Endothelial cell of umbilical vein (primary cell): ENCODE data around the gene ZNF320. TPM values are rescaled to one million over a fixed set of nuclear protein-coding genes. Genes with fewer than 3 reads are reported as not detected.

Experiments
- BruUV-seq: library from RNA; stranded (reverse); fragments of 400-500 nt; replicated peaks from 2 replicates; lab custom pipeline; 2021; lab: Mats Ljungman, UMichigan
- CTCF ChIA-PET: fragments of 300-600, 350-600 bp; sonication (Branson Sonifier 250); formaldehyde crosslinking; loops from one replicate; lab custom pipeline; 2021; ENCODE audit warnings: antibody characterized with exemption, inconsistent platforms; lab: Charles Lee
- POLR2A ChIA-PET: fragments of 300-600, 350-600 bp; sonication (Branson Sonifier 250); formaldehyde crosslinking; loops from one replicate; lab custom pipeline; 2021; ENCODE audit warnings: antibody characterized with exemption, inconsistent platforms; lab: Charles Lee
- DNase-seq: peaks from one replicate; pipeline ENCODE4 v3.0.0-alpha.2; 2011; ENCODE audit warnings: low read depth, low spot score
- FAIRE-seq: peaks from 2 replicates; lab custom pipeline; 2011; peaks lifted over from hg19 to GRCh38; lab: Jason Lieb, UNC
- H2AFZ ChIP-seq: 2 replicates; pipeline ENCODE4 v1.6.0; 2012; ENCODE audit warnings: low read depth, low read length, control low read depth, inconsistent platforms
- H3K27ac ChIP-seq: 2 replicates; pipeline ENCODE4 v1.5.1; 2011; ENCODE audit warnings: low read depth, mild to moderate bottlenecking, control low read depth, low read length, moderate library complexity; ENCODE audit not compliant: insufficient read depth
- H3K27me3 ChIP-seq, 2 experiments: 2 replicates each; pipeline versions ENCODE4 v1.6.0 to v1.6.1; 2011; ENCODE audit warnings: low read length in 2 of 2, mixed read lengths in 1 of 2; ENCODE audit not compliant: control insufficient read depth in 2 of 2, insufficient read depth in 2 of 2
- H3K36me3 ChIP-seq, 2 experiments: 2 replicates in 1 of 2; 3 replicates in 1 of 2; pipeline ENCODE4 v1.5.1; 2011; ENCODE audit warnings: low read length in 2 of 2, mild to moderate bottlenecking in 1 of 2, moderate library complexity in 1 of 2; ENCODE audit not compliant: control insufficient read depth in 2 of 2, insufficient read depth in 2 of 2; ENCODE audit errors: extremely low read depth in 1 of 2
- H3K4me1 ChIP-seq: 3 replicates; pipeline ENCODE4 v1.5.1; 2011; ENCODE audit warnings: mild to moderate bottlenecking, low read length; ENCODE audit not compliant: control insufficient read depth, insufficient read depth; ENCODE audit errors: extremely low read depth
- H3K4me2 ChIP-seq: 2 replicates; pipeline ENCODE4 v1.6.1; 2011; ENCODE audit warnings: low read length, control low read depth, mixed read lengths; ENCODE audit not compliant: insufficient read depth
- H3K4me3 ChIP-seq, 3 experiments: fragments of 200-600 bp in 1 of 3; sonication (generic), shearing (Covaris generic) in 1 of 3; replicated peaks in 1 of 3; 2 replicates each; pipeline ENCODE4 v1.5.1; 2011 to 2016; ENCODE audit warnings: control low read depth in 3 of 3, low read length in 3 of 3, mild to moderate bottlenecking in 2 of 3, inconsistent platforms in 1 of 3, low read depth in 1 of 3, moderate library complexity in 1 of 3; ENCODE audit not compliant: insufficient read depth in 1 of 3
- H3K79me2 ChIP-seq: 2 replicates; pipeline ENCODE4 v1.6.0; 2012; ENCODE audit warnings: low read length, inconsistent platforms; ENCODE audit not compliant: control insufficient read depth, insufficient read depth
- H3K9ac ChIP-seq: replicated peaks from 2 replicates; pipeline ENCODE3; 2011; ENCODE audit warnings: low read length, control low read depth; ENCODE audit not compliant: insufficient read depth; ENCODE audit errors: extremely low read depth
- H3K9me1 ChIP-seq: replicated peaks from 3 replicates; pipeline ENCODE4 v1.6.0; 2011; ENCODE audit warnings: mild to moderate bottlenecking, low read length; ENCODE audit not compliant: control insufficient read depth, insufficient read depth; ENCODE audit errors: extremely low read depth
- H3K9me3 ChIP-seq: replicated peaks from 2 replicates; pipeline ENCODE4 v1.5.1; 2012; ENCODE audit warnings: low read length, inconsistent platforms; ENCODE audit not compliant: control insufficient read depth, insufficient read depth
- H4K20me1 ChIP-seq: replicated peaks from 2 replicates; pipeline ENCODE3; 2011; ENCODE audit warnings: mild to moderate bottlenecking, low read length; ENCODE audit not compliant: control insufficient read depth, insufficient read depth; ENCODE audit errors: extremely low read depth
- EZH2 ChIP-seq: IDR thresholded peaks from 2 replicates; pipeline ENCODE4 v1.6.1; 2012; ENCODE audit warnings: borderline replicate concordance, low read depth, mild to moderate bottlenecking, moderate library complexity, low read length, inconsistent platforms; ENCODE audit not compliant: severe bottlenecking
- FOS ChIP-seq: IDR thresholded peaks from 2 replicates; pipeline ENCODE4 v1.6.1; 2011; ENCODE audit warnings: mild to moderate bottlenecking, low read length, moderate library complexity, borderline replicate concordance; ENCODE audit not compliant: insufficient read depth
- GATA2 ChIP-seq: IDR thresholded peaks from 2 replicates; pipeline ENCODE4 v1.7.0; 2011; ENCODE audit warnings: low read depth, mild to moderate bottlenecking, moderate library complexity, mixed read lengths, low read length; ENCODE audit not compliant: insufficient read length, insufficient read depth
- JUN ChIP-seq: IDR thresholded peaks from 2 replicates; pipeline ENCODE4 v1.6.1; 2011; ENCODE audit warnings: borderline replicate concordance, low read depth; ENCODE audit not compliant: insufficient read length, insufficient read depth
- MYC ChIP-seq: IDR thresholded peaks from one replicate; pipeline ENCODE4 v1.6.1; 2011; ENCODE audit warnings: mild to moderate bottlenecking, low read depth, low read length
- POLR2A ChIP-seq: IDR thresholded peaks from 2 replicates; pipeline ENCODE4 v1.6.1; 2012; ENCODE audit warnings: low read depth, mild to moderate bottlenecking, control low read depth, low read length
- POLR2AphosphoS5 ChIP-seq: IDR thresholded peaks from 2 replicates; pipeline ENCODE4 v1.6.1; 2012; ENCODE audit warnings: low read depth, mild to moderate bottlenecking, control low read depth, low read length, moderate library complexity; ENCODE audit not compliant: insufficient read depth
- dilution Hi-C: fragments of 300-500 bp; cut with MboI; formaldehyde crosslinking; loops from one replicate; pipeline ENCODE4 v1.15.0; 2019; ENCODE audit warnings: low sequenced_read_pairs; ENCODE audit not compliant: extremely low pct_ligation_motif_present
- intact Hi-C: fragments of 100-400 bp; cut with micrococcal nuclease; formaldehyde crosslinking; loops from one replicate; pipeline ENCODE4 v1.10.0; 2022
- polyA plus RNA-seq, 4 experiments: library from polyadenylated mRNA; depleted of rRNA in 3 of 4; stranded (reverse) in 3 of 4; unstranded in 1 of 4; fragments of >200 nt; gene quantifications; 2 replicates each; pipeline versions ENCODE4 v1.2.1 to v1.2.3, GENCODE V29; 2011 to 2012; ENCODE audit warnings: missing spikeins in 1 of 4
- total RNA-seq: library from RNA; stranded (reverse); gene quantifications from 2 replicates; pipeline ENCODE4 v1.2.3, GENCODE V29; 2021
- TF ChIP-seq, protein P1 (sequence below): IDR thresholded peaks from 2 replicates; pipeline ENCODE4 v1.6.1; 2011; ENCODE audit not compliant: insufficient read depth, insufficient read length
- TF ChIP-seq, protein P2 (sequence below), 2 donors: IDR thresholded peaks; 1 replicate in 1 of 2; 2 replicates in 1 of 2; pipeline ENCODE4 v1.5.1; 2011; ENCODE audit warnings: low read length in 2 of 2, mild to moderate bottlenecking in 2 of 2, moderate library complexity in 2 of 2, control low read depth in 1 of 2, inconsistent platforms in 1 of 2, low read depth in 1 of 2; ENCODE audit not compliant: insufficient read depth in 1 of 2; ENCODE audit errors: extremely low read depth in 1 of 2

Gene ZNF320
- total and polyA plus RNA-seq, 2 donors (not counting 3 experiments of a cell fraction or from before 2014, with no cell fraction given) = 7.6 to 11.1 TPM

DNA sequence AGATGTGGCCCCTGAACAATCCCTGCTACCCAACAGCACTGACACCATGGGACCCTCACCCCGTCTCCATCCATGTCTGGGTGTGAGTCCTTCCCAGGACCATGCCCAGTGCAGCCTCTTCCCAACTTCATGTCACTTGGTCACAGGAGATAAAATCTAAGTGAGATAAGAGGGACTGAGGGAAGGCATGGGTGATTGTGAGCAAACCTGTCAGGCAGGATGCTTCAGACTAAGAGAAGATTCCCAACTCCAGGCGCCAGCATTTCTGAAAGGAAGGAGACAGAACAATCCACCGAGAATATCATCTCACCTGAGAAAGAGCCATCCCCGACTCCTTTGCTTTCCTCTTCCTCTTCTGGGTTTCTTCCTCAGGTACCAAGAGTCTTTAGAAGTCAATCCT is 7.5 kb downstream of the ZNF320 start:
- Histone ChIP-seq H4K20me1 (no peaks in the 10 kb centered on the region), H2AFZ (no peak overlapping the region), H3K4me3 (no peak overlapping the region), H3K9me1 (no peaks in the 10 kb centered on the region), H3K9ac (no peak overlapping the region), H3K4me2 (no peak overlapping the region), H3K36me3 (peaks cover 2 to 14% of the 10 kb centered on the region in 2 experiments), H3K27me3 (no peaks in the 10 kb centered on the region), H3K9me3 (no peaks in the 10 kb centered on the region), H3K27ac (no peak overlapping the region), H3K4me1 (no peaks in the 10 kb centered on the region), H3K79me2 (no peaks in the 10 kb centered on the region)
- dilution Hi-C loops = no loop called here
- POLR2A ChIA-PET = no interaction called here
- CTCF ChIA-PET = no interaction called here
- DNase-seq (no peak), FAIRE-seq (no peak)
- no peak for TF ChIP-seq EZH2
- BruUV-seq = no TSS peak
- intact Hi-C loops = no loop called here

DNA sequence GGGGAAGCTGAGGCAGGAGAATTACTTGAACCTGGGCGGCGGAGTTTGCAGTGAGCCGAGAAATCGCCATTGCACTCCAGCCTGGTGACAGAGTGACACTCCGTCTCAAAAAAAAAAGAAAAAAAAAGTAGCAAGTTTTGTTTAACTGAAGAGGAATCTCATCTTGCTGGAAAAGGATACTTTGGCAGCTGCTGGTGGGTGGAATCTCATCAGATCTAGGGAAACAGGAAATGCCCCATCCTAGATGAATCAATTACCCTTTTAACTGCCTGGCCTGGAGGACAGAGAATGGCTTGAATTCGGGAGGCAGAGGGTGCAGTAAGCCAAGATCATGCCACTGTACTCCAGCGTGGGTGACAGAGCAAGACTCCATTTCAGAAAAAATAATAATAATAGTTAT is 8.4 kb downstream of the ZNF320 start:
- peaks cover 2 to 14% of the 10 kb centered on the region in 2 experiments for H3K36me3 ChIP-seq
- dilution Hi-C loops = no loop called here
- FAIRE-seq = no peak

More for the DNA sequence above, 8.4 kb downstream of the ZNF320 start:
- Histone ChIP-seq H3K4me1 (no peaks in the 10 kb centered on the region), H3K4me3 (no peak overlapping the region), H2AFZ (no peak overlapping the region), H4K20me1 (no peaks in the 10 kb centered on the region), H3K27me3 (no peaks in the 10 kb centered on the region), H3K9me3 (no peaks in the 10 kb centered on the region), H3K4me2 (no peak overlapping the region), H3K79me2 (no peaks in the 10 kb centered on the region), H3K9ac (no peak overlapping the region), H3K27ac (no peak overlapping the region), H3K9me1 (no peaks in the 10 kb centered on the region)
- POLR2A ChIA-PET = no interaction called here
- no TSS peak for BruUV-seq
- no peak for DNase-seq
- TF ChIP-seq JUN (no peak), POLR2A (no peak), POLR2AphosphoS5 (no peak), MYC (no peak), FOS (no peak), EZH2 (no peak), GATA2 (no peak)
- TF ChIP-seq, protein P1, sequence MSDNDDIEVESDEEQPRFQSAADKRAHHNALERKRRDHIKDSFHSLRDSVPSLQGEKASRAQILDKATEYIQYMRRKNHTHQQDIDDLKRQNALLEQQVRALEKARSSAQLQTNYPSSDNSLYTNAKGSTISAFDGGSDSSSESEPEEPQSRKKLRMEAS = no peak
- TF ChIP-seq, protein P2, sequence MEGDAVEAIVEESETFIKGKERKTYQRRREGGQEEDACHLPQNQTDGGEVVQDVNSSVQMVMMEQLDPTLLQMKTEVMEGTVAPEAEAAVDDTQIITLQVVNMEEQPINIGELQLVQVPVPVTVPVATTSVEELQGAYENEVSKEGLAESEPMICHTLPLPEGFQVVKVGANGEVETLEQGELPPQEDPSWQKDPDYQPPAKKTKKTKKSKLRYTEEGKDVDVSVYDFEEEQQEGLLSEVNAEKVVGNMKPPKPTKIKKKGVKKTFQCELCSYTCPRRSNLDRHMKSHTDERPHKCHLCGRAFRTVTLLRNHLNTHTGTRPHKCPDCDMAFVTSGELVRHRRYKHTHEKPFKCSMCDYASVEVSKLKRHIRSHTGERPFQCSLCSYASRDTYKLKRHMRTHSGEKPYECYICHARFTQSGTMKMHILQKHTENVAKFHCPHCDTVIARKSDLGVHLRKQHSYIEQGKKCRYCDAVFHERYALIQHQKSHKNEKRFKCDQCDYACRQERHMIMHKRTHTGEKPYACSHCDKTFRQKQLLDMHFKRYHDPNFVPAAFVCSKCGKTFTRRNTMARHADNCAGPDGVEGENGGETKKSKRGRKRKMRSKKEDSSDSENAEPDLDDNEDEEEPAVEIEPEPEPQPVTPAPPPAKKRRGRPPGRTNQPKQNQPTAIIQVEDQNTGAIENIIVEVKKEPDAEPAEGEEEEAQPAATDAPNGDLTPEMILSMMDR (IDR thresholded peaks at IDR 0.05; ENCODE audit: extremely low read depth in 1 of 2, insufficient read depth in 1 of 2, low read depth in 1 of 2, low read length in 2 of 2) = no peak
- CTCF ChIA-PET = no interaction called here
- intact Hi-C loops = no loop called here
